Limb (tissue), 2 donors: ENCODE results near the gene INS.

Source experiments
- DNase-seq, 2 donors: peaks; one replicate each; pipeline ENCODE4 v3.0.0-alpha.2; 2016; ENCODE audit errors: extremely low spot score in 2 of 2

The INS gene

DNA sequence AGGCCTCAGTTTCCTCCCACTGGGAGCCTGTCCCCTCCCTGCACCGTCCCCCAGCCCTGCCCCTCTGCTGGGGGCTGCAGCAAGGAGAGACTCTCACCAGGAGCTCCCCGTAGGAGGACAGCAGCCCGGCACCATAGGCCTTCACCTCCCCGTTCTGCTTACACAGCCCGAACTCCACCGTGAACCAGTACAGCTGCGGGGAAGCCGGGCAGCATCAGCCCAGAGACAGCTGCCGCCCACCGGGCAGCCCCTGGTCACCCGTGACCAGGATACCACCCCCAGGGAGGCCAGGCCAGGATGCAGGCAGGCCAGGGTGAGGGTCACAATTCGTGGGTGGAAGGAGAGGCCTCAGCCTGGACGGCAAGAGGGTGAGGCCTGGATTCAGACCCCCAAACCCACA is 4.6 kb upstream of the INS start:
- no peak for DNase-seq

DNA sequence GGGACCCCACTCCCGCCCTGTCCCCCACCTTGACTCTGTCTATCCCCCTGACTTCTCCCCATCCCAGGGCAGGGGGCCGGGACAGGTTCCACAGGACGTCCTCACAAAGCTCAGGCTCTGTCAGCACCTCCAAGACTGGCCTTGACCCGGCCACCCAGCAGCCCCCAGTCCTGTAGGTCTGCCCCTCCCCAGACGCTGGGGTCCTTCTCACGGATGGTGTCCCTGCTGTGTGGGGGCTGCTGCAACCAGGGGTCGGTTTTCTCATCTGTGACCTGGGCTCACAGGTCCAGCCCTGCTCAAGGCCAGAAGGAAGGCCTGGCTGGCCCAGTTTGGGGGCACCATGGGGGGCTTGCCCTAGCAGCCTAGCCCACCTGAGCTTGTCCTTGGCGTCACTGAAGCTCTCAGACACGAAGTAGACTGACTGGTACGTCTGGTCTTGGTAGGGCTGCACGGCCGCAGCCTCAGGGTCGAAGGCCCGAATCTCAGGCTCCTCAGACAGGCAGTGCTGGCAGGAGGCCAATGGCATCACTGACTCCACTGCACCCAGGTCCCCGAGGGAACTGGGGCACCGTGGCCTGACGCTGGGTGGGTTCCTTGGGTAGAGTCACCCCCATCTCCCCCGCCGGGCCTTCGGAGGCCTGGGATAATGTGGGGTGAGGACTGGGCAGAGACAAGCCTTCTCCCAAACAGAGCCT is 4.0 kb upstream of the INS start:
- no peak for DNase-seq

DNA sequence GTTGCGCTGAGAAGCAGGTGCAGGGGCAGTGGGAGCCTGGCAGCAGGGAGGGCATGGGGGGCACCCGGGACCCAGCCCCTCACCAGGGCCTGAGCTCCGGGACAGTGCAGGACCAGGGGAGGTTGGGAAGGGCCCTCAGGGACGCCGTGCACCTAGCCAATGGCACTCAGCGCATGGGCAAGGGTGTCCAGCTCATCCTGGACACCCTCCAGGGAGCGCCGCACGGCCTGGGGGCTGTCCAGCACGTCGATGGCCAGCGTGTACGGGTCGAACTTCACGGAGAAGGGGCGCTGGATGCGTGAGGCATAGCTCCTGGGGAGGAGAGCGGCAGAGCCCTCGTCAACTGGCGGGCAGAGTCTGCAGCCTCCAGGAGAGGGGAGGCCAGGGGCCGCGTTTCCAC is 3.1 kb upstream of the INS start:
- DNase-seq, result no peak

DNA sequence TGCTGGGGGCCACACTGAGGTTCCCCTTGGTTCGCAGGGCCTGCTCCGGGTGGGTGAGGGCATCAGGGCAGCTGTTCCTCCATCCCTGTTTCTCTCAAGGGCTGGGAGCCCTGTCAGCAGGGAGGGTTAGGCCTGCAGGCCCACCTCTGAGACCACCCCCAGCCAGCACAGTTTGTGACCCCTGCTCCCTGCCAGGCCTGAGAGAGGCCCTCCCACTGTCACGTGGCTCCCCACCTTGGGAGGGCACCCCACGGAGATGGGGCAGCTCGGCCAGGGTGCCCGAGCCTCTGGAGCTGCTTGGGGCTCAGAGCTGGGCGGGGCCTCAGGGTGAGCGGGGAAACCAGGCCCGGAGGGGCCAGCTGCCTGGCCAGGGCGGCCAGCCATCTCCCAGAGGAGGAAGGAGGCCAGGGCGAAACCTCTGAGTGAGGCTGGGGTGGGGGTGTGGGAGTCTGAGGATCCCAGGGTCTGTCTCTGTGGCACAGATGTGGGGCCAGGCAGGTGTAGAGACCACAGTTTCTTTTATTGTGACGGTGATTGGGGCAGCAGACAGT is 2.5 kb upstream of the INS start:
- no peak for DNase-seq

DNA sequence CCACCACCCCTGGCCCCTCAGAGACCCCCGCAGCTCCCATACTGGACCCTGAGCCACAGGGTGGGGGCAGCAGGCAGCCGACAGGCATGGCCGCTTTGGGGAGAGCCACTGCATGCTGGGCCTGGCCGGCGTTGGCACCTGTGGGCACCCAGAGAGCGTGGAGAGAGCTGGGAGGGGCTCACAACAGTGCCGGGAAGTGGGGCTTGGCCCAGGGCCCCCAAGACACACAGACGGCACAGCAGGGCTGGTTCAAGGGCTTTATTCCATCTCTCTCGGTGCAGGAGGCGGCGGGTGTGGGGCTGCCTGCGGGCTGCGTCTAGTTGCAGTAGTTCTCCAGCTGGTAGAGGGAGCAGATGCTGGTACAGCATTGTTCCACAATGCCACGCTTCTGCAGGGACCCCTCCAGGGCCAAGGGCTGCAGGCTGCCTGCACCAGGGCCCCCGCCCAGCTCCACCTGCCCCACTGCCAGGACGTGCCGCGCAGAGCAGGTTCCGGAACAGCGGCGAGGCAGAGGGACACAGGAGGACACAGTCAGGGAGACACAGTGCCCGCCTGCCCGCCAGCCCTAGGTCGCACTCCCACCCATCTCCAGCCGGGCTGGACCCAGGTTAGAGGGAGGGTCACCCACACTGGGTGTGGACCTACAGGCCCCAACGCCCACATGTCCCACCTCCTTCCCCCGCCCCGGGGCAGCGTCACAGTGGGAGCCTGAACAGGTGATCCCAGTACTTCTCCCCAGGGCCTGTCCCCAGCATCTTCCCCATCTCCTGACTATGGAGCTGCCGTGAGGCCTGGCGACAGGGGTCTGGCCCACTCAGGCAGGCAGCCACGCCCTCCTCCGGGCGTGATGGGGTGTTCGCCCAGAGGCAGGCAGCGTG is 1.2 kb downstream of the INS start:
- no peak for DNase-seq

DNA sequence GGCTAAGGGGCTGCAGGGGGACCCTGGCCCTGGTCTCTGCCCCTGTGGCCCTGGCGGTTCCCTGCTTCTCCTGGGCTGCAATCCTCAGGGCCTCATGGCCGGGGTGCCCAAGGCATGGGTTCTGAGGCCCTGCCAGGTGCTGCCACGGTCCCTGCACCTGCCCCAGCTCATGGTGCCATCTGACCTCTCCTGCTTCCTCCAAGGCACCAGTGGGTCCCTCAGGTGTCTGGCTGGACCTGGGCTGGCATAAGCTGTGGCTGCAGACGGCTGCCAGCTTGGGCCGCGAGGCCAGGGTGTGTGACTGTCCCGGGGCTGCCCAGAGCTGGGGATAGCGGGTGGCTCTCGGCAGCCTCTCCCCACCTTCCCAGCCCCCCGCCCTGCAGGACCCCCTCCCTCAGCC is 2.0 kb downstream of the INS start:
- DNase-seq, result no peak

DNA sequence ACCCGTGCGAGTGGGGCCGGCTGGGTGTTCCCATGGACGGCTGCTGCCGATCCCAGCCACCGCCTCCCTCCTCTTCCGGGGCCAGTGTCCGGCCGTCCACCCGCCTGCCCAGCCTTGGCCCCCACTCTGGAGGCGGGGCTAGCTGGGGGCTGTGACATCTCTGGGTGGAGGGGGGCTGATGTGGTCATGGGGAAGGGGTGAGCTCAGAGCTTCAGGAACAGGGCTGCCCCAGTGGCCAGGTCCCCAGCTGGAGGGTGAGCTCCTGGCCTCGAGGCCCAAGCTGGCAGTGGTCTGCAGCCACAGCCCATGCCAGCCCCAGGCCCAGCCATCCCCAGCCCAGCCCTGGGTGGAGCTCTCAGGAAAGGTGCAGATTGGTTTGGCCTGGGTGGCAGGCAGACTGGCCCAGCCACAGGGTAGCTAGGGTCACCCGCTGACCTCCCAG is 2.7 kb downstream of the INS start:
- no peak for DNase-seq

DNA sequence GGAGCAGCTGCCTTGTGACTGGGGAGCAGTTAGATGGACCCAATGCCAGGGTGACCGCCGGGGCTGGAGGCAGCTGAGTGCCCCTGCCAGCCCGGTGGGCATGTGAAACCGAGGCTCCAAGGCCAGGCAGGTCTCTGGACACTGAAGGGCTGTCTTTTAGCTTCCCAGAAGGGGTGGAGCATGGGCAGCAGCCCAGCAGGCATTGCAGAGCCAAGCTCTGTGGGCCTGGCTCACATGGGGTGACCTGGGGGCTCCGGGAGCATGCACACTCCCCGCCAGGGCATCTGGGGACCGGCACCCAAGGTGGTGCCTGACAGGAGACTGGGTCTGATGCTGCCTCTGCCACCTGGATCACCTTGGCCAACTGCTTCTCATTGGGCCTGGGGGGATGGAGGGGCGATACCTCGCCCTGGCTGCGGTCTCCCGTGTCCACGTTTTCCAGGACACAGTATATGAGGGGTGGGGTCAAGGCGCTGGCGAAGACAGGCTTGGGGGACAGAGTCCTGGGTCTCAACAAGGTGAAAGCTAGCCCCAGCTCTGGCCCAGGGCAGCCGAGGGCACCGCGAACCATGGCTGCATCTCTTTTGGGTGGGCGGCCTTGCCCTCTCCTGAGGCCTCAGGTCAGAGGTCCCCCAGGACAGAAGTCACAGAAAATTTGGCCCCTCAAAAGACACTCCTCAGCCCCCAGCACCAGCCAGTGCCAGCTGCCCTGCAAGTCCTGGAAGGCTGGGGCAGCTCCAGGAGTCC is 3.5 kb downstream of the INS start:
- no peak for DNase-seq

DNA sequence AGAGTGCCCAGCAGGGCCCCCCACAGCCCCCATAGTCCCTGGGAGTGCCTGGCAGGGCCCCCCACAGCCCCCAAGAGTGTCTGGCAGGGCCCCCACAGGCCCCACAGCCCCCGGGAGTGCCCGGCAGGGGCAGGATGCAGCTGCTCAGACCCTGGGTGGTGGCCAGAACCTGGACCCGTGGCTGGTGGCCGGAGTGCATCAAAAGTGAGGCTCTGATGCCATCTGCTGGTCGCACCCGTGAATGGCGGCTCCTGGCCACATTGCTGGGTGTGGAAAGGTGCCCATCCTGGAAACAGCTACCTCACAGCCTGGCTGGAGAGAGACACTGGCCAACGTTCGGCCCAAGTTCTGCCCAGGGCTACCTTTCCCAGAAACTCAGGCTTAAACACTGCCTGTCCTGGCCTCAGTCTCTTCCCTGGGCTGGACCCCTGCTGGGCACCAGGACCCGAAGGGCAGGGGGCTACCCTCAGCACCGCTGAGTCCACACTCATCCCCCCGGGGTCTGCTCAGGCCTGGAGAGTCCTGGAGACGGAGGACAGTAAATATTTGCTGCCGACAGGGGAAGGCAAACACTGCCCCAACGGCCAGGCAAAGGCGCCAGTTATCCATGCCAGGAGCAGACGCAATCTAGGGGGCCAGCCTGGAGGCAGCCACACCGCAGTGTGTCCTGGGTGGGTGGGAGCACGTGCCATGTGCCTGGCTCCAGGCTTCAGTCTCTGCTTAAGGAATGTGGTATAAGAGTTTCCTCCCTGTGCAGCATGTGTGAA is 4.4 kb downstream of the INS start:
- peak in 1 of 2 donors; percentile 86 for DNase-seq

DNA sequence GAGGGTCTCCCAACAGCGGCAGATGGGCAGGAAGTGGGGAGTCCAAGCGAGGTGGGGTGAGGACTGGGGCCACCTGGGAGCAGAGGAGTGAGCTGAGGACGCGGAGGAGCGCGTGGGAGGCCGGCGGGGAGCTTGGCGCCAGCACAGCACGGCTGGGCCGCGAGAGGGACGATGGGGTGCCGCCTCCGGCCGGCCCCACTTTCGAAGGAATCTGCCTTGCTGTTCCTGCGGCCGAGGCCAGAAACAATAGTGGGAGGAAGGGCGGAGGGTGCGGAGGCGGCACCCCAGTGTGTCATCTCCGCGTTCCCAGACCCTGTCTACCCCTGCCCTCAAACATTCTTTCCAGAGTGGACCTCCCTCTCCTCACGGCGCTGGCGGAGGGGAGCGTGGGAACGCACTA is 5.5 kb downstream of the INS start:
- no peak for DNase-seq

DNA sequence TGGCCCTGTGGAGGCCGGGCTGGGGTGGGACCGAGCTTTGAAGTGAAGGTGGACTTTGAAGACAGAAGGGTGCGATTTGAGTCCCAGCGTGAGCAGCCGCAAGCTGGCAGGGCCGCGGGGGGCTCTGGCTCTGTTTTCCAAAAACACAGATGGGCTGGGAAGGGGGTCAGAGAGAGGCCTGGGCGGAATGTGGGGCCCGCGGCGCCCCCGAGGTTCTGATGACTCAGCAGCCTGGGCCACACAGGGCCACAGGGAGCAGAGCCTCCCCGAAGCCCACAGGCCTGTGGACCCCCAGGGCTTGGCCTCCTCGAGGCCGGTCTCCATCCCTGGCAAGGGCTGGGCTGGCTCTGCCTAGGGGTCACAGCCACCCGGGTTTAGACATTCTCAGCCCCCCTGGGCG is 6.1 kb downstream of the INS start:
- no peak for DNase-seq

DNA sequence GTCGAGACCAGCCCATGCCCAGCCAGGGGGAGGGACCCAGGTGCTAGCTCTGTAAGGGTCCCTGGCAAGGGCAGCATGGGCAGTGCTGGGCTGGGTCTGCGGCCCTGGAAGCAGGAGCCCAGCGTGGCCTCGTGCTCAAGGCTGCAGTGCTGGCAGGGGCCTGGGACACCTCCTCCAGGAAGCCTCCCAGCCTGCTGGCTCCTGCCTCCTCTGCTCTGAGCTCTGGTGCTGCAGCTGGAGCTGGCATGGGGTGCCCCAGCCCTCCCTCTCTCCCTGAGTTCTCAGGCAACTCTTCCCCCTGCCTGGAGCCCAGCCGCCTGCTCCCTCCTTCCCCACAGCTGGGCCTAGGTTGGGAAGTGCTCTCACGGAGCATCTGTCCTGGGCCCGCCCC is 6.8 kb downstream of the INS start:
- DNase-seq, result no peak

DNA sequence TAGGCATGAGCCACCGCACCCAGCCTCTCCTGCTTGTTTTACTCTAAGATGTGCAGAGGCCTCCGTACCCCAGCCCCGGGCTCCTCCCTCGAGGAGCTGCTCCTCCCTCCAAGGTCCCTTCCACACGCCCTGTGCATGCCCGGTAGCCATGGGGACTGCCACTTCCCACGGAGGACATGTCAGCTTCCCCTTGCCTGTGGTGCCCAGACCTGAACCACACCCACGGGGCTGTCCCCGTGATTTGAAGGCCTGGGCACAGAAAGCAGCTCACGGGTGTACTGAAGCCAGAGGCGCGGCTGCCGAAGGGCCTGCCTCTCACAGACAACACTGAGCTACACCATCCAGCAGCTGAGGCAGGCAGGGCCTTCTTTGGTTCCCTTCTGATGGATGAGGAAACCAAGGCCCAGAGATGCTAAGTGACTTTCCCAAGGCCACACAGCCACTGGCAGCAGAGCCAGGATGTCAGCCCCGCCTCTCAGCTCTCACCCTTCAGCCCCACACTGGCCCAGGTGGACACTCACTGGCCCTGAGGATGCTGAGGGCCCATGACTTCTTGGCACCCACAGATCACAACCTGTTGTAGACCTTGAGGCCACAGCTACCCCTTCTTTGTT is 7.3 kb downstream of the INS start:
- no peak for DNase-seq

DNA sequence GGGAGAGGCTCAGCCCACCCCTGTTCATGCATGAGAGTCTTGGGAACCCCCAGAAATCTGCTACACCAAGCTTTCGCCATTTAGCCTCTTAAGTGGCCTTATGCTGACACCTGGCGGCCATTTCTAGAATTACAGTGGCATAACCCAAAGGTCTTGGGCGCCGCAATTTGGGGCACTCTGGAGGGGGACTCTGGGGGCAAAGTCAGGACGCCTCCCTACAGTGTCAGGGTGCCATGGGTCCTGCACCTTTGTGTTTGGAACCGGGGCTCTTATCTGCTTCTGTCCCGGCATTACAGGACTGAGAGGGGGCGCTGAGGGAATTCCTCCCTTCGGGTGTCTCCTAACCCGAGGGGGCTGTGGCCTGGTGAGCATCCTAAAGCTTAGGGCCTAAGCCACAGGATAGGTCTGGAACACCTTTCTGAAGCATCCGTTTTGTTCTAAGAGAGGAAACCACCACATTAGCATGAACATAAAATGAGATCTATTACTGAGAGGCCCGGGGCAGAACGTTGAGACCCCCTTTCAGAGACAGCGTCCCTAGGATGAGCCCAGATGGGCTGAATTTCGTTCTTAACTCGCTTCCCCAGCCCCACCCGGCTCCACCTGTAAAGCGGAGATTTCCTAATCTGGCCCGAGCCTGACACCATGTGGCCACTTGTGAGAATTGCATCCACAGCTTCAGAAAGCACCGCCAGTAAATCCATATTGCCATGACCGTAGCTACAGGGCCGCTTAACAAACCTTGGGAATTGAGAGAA is 9.3 kb downstream of the INS start:
- DNase-seq, result peak; percentile 76 to 87

DNA sequence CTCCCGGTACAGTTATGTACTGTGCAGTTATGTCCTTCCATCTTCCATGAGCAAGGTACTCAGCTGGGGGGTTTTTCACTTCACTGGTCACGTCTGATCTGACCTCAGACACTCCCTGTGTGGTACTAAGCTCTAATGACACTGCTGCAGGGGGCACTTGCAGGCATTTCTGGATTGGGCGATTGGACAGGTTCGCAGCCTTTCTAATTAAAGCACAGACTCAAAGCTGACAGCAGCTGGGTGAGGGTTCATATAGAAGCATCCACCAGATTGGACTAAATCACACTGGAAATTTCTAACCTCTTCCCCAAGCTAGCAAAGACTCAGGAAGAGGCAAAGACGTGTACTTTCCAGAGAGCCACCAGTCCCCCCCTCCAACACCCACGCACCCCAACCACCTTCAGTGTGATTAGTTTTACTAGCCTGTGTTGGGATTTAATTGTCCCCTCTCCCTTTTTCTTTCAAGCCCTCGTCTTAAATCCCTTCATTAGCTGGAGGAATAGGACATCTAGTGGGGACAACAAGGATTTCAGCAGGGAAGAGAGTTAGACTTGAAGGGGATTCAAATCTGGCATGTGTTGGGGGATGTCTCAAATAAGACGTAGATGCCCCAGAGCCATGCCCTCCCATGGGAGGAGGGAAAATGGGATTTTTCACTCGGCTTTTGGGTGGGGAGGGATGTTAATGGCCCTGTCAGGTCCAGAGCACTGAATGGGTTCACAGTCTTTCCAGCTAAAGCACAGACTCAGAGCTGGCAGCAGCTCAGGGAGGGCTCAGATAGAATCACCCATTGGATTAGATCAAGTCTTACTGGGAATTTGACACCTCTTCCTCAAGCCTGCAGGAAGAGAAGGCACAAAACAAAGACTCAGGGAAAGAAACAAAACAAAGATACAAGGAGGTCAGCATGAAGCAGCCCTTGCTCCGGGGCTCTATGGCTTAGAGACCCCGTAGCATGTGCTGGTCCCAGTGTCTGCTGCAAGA is 10.9 kb downstream of the INS start:
- peak in 1 of 2 donors; percentile 86 for DNase-seq

DNA sequence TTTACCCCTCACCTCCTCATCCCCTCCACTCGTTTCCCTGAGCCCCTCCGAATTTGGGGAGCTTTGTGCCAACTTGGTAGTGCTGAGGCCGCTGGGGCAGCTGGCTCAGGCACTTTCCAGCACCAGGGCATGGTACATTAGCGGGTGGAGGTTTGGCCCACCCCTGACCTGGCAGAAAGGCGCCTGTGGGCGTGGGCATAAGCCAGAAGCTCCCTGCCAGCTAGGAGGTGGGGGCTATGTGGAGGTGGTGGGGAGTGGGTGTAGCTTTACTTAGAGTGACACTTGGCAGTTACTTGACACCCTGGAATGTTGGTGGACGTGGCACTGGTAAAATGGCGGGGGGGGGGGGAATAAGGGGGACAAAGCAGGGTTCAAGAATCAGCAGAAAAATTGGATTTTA is 11.5 kb downstream of the INS start:
- no peak for DNase-seq

DNA sequence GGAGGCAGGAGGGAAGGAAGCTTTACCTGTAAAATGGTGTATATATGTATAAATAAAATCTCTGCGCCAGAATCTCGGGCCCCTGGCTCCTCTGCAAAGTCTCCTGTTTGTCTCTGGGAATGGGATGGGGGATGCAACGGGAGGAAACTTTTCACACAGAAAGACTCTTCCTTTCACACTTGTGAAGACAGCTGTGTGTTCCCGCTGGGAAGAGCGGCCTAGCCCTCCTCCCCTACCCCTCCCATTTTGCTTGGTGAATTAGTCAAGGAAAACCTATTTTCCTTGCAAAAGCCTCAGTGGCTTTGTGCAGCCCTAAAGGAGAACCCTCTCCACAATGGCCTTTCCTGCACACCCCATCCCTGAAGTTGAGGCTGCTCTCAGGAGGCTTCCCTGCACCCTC is 12.4 kb downstream of the INS start:
- peak in 1 of 2 donors; percentile 18 for DNase-seq

DNA sequence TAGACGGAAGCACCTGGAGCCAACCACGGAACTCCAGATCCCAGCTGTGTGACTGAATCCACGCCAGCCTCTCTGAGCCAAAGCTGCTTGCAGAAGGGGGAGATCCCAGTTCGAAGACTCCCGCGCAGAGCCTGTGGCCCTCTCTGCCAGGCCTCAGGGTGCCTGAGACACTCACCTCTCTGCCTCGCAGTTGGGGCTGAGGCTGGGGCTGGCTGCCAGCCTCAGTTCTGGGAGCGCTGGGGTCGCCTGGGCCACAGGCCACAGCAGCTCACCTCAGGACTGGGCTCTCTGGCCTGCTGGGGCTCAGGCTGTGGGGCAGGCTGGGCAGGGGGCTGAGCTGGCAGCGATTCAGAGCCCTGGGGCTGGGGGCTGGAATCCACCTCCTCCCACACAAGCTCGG is 13.6 kb downstream of the INS start:
- DNase-seq, result no peak

DNA sequence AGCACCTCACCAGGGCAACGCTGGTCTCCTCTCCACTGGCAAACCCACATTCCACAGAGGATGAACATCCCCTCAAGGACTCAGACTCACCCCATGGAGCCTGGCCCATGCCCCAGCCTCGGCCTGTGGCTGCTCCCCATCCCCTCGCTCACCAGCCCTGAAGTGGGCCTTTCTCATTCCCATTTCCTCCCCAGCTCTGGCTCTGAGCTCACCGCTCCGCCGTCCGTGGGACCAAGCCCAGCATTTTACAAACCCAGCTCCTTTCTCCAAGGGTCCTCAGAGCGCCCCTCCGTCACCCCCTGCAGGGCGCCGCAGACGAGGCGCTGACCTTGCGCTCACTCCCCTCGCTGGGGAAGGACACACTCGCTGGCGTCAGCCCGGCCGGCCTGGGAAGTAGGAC is 15.0 kb downstream of the INS start:
- no peak for DNase-seq
